ENCODE measurements around the gene GPR156.

- TF ChIP-seq CTCF (conservative IDR thresholded peaks at IDR 0.05 in 1 of 2, IDR thresholded peaks at IDR 0.05 in 1 of 2; ENCODE audit: extremely low read depth in 1 of 2, insufficient read depth in 1 of 2, low read depth in 1 of 2, low read length in 2 of 2) (no peak), EZH2 (IDR thresholded peaks at IDR 0.05; ENCODE audit: borderline replicate concordance, low read length) (no peak)
Observed at GRCh38 chr3:120125992-120126391, 159.0 kb downstream of the GPR156 start.

Data from mammary epithelial cell (primary cell).